ENCODE measurements around the gene SLC2A9.
"Not testable (repeated sequence)": the region's sequence is repeated elsewhere in the genome, so short reads cannot be mapped to it uniquely, and the experiment has no call there.

The SLC2A9 gene

GRCh38 chr4:9994246-9994847, 26.9 kb downstream of the SLC2A9 start:
- no peak for DNase-seq

DNA sequence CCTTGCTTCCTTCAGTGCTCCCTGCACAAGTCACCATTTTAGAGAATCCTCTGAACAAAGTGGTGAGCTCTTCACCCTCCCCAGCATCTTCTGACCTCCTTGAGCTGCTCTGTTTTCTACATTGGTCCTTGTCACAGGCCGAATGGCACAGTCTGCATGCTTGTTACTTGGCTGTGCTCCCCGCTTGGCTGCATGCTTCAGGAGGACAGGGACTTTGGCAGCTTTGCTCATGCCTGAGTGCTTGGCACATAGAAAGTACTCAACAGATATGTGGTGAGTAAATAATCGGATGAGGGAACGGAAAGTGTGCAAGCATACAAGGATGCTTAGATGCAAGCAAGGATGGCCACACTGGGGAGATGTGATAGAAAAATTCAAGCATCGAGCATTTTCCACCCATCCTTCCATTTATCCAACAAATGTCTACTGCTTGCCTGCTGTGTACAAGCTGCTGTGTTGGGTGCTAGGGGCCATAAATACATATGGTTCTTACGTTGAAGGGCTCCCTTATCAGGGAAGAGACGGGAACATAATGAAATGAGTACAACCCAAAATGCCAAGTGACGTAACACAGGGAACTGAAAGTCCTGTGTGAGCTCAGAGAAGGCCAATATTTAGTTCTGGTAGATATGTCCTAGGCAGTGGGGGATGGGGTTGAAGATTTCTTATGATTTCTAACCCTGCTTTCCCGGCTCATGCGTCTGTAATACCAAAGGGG, 31.2 kb downstream of the SLC2A9 start:
- DNase-seq: no peak

GRCh38 chr4:9988933-9989332, 32.4 kb downstream of the SLC2A9 start:
- no peak for DNase-seq

- DNase-seq: no peak
These were observed 32.9 kb downstream of the SLC2A9 start for GRCh38 chr4:9988363-9988749.

- no peak for DNase-seq
These were observed 33.4 kb downstream of the SLC2A9 start for GRCh38 chr4:9987749-9988362.

DNA sequence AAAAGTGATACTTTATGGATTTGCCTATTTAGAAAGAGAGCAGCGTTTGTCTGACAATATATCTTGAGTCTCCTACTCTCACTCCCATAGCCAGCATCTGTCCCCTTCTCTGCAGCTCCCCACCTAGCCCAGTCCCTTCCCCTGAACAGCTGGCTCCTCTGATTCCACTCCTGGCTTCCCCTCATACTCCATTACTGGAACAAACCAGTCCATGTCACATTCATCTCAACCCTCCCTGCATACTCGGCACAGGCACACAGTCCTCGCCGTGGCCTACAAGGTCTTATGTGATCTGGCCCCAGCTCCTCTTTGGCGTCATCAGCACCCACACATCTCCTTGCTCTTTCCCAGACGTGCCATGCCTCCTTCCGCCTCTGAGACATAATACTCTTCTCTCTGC, 36.7 kb downstream of the SLC2A9 start:
- DNase-seq: no peak

DNA sequence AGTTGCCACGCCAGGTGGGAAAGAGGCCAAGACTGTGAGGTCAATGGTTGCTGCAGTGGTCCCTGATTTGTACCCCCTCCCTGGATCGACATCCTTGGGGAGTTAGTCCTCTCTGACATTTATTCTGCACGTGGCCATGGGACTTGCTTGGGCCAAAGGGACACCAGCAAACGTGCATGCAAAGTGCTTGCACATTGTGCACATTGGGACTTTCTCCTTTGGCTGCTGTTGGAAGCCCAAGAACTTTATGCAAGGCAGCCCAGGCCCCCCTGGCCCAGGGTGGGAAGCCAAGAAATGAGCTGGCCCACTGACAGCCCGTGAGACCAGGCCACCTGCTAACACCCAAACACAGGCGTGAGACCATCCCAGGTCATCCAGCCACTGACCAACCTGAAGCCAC, 38.1 kb downstream of the SLC2A9 start:
- DNase-seq: no peak

- not testable (repeated sequence) for DNase-seq
These were observed 39.4 kb downstream of the SLC2A9 start for GRCh38 chr4:9981899-9982298.

DNA sequence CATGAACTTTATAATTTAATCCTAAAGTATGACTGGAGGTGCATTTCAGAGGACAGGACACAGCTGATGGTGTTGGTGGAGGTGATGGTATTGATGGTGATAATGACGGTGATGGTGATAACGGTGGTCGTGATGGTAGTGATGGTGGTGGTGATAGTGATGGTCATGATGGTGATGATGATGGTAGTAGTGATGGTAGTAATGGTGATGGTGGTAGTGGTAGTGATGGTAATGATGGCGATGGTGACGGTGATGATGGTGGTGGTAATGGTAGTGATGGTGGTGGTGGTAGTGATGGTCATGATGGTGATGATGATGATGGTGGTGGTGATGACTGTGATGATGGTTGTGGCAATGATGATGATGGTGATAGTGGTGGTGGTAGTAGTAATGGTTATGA, 40.4 kb downstream of the SLC2A9 start:
- no peak for DNase-seq

DNA sequence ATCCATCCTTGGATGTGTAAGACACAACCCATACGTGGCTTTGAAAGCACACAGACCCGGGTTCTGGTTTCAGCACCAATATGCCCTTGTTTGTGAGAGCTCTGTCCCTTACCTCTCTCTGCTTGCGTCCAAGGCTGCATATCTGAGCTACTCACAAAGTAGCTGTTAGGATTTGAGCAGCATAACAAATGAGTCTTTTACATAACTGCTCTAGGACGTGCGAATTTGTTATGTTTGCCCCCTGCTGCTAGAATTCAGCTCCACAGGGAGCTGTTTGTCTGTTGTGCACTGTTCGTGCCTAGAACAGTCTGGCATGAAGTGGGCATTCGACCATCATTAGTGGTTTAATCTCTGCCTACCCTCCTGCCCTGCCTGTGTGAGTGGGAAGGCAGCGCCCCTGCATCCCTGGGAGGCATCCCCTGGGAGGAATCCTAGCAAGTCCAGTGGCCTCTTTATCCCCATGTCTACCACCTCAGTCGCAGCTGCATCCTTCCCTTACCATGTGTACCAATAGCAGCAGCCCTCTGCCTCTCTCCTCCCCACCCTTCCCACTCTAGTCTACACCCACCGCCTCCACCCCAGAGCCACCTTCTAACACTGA, 42.1 kb downstream of the SLC2A9 start:
- no peak for DNase-seq

DNA sequence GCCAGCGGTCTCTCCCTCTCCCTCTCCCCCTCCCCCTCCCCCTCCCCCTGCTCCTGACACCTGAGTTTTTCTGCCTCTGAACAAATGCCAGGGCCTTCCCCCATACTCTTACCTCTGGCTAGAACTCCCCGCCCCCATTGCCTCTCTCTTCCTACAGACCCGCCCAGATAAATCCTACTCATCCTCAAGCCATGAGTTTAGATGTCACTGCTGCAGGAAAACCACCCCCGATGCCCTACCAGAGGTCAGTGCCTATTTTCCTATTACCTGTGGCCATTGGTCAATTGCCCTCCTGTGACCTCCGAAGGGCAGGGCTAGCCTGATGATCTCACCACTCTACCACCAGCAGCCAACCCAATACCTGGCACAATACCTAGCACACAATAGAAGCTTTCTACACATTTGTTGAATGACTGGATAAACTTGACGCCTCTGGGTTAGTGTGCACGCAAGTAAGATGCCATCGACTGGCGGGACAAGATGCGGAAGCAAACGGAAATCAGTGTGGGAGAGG, 43.7 kb downstream of the SLC2A9 start:
- DNase-seq: no peak

DNA sequence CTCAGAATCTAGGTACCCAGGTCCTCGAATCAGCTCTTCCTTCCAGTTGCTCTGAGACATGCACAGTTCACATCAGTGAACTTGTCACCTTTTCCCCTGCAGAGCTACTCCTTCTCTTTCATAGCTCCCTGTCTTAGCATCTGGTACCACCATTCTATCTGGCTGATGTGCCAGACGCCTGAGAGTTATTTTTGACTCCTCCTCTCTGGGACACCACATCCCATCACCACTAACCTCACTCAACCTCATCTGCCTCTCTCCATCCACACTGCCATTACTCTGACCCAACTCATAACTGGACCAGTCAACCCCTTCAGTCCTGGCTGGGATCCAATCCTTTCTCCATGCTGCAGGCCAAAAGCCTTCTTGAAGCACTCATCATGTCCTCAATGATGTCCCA, 44.5 kb downstream of the SLC2A9 start:
- no peak for DNase-seq

DNA sequence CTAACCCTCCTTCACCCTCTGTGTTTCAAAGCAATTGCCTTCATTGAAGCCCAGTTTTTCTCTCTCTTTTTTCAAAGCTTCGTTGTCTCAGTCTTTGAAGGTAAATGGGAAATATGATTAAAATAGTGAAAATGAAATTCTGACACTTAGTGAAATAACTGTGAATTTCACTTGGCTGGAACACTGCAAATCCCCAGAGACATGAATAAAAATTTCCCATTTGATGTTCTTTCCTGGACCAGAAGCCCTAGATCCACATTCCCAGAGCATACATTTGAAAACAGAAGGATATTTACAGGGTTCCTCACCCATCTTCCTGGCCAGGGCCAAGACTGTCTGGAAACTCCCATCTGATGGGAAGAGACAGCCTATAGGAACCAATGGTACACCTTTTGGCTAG, 45.0 kb downstream of the SLC2A9 start:
- no peak for DNase-seq

- no peak for DNase-seq
These were observed 49.6 kb downstream of the SLC2A9 start for GRCh38 chr4:9971711-9972110.

DNA sequence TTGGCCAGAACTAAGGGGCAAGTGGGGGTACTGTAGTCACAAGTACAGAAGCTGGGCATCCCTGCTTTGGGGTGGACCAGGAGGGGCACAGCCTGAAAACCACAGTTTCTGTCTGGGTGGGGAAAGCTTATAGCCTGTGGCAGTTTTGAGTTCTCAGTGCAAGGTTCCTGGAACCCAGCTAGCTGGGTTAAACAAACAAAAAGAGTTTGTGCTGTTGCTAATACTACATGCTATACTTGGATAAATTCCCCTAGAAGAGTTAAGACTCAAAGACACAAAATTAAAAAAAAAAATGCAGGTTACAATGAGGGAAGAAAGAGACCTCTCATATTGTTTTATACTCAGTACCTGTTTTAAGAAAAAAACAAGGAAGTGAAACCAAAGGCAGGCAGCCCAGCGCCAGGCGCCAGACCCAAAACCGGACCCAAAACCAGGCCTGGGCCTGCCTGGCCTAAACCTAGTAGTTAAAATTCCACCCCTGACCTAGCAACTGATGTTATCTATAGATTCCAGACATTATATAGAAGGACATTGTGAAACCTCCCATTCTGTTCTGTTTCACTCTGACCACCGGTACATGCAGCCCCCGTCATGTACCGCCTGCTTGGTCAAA, 50.8 kb downstream of the SLC2A9 start:
- DNase-seq: no peak

- no peak for DNase-seq
These were observed 51.5 kb downstream of the SLC2A9 start for GRCh38 chr4:9969526-9970398.

- DNase-seq: no peak
These were observed 52.8 kb downstream of the SLC2A9 start for GRCh38 chr4:9968472-9968871.

DNA sequence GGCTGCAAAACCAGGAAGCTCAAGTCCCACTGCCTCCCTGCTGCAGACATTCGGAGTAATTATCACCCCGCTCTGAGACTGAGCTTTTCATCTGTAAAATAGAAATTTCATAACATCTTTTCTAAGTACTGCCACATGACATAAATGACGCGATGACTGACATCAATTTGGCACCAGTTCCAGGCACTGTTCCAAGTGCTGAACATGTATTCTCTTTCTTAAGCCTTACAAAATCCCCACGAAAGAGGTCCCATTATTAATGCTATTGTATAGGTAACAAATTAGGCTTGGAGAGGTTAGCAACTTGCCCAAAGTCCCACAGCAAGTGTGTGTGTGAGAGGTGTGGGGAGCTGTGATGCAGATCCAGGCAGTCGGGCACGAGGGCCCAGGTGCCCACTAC, 56.4 kb downstream of the SLC2A9 start:
- no peak for DNase-seq

GRCh38 chr4:9963328-9963727, 58.0 kb downstream of the SLC2A9 start:
- no peak for DNase-seq

- no peak for DNase-seq
These were observed 58.5 kb downstream of the SLC2A9 start for GRCh38 chr4:9962611-9963314.

DNA sequence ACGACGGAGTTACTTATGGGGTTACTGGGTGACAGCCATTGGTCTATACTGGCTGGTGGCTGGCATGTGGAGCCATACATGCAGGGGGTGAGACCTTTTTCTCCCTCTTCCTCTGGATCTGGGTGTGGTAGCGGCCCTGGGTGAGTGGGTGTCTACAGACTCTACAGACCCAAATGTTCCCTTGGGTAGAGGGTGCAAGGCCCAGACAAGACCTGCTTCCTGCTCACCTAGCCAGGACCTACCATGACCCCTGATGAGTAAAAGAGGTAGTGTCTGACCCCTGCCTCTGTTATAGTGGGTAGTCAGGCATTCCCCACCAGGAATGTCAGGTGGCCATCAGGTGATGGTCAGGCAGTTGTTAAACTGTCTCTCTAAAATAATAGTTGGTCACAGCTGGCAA, 66.8 kb downstream of the SLC2A9 start:
- DNase-seq: no peak

GRCh38 chr4:9953089-9953488, 68.2 kb downstream of the SLC2A9 start:
- no peak for DNase-seq

Data from CD4-positive, alpha-beta T cell treated with Interleukin-17A for 1 hour (primary cell).